ENCODE measurements around the gene CCNYL1. TPM values are rescaled to one million over a fixed set of nuclear protein-coding genes. Genes with fewer than 3 reads are reported as not detected.

The CCNYL1 gene
- total RNA-seq = 10 to 100 TPM; 10.9 to 27.0 (median 19.2) TPM

DNA sequence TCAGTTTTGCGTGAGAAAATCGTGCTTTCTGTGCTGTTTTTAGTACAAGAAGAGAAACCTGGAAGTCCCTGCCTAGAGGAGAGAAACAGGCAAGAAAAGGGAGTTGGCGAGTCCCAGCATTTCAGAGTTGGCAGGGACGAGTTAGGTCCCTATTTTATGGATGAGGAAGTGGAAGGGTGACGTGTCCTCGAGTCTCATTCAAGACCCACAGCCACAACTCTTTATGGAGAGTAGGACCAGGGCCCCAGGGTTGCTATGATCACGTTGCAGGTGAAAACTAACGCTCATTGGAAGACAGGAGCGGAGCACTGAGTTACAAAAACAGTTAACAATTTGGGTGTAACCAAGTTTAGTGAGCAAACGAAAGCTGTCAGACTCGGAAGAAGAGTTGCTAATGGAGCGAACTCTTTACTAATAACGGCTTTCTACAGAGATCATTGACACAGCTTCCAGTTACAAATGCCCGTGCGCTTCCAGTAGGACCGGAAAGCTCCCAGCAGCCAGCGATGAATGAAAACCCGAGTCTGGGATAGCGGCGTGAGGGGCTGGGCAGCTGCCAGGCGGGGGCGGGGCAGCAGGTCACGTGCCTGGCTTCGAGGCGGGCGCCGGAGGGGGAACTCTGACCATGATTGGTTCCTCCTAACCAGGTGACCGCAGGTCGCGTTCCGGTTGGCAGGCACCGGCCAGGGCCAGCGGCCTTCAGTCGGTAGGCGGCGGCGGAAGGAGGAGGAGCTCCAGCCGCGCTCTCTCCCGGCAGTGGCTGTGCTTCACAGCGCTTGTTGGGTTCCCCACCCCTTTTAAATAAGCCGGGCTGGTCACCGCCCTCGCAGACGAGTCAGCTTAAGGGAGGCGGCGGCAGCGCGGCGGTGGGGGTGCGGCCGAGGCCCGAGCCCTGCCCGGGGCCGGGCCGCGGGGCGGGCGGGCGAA, at the start of gene CCNYL1:
TSS of gene CCNYL1 (plus strand) at position 827 of the 927 bp plus-strand sequence. CDS start 257 bp downstream, outside the sequence.
- peak within 1 kb of the TSS; percentile 84 to 95 (median 92) for H3K27ac ChIP-seq
- peaks cover 4 to 22% (median 14%) of the 10 kb centered on the region in 4 donors for H3K4me1 ChIP-seq
- peak; percentile 99 to 100 for DNase-seq
- 0 to 1% methylated on average over 14 to 45 of the region's 60 CpGs for WGBS, 2 donors
- ATAC-seq (ENCODE audit: low FRiP score in 2 of 2) = peak; percentile 99 to 100
- H3K27me3 ChIP-seq = no peaks in the 10 kb centered on the region
- peak; percentile 36 to 98 for TF ChIP-seq POLR2AphosphoS5 (IDR thresholded peaks at IDR 0.05)
- TF ChIP-seq EP300 (IDR thresholded peaks at IDR 0.05) = no peak
- TF ChIP-seq POLR2A (IDR thresholded peaks at IDR 0.05) = peak in 3 of 4 donors; percentile 12 to 94 (median 90)
- TF ChIP-seq, protein P1, sequence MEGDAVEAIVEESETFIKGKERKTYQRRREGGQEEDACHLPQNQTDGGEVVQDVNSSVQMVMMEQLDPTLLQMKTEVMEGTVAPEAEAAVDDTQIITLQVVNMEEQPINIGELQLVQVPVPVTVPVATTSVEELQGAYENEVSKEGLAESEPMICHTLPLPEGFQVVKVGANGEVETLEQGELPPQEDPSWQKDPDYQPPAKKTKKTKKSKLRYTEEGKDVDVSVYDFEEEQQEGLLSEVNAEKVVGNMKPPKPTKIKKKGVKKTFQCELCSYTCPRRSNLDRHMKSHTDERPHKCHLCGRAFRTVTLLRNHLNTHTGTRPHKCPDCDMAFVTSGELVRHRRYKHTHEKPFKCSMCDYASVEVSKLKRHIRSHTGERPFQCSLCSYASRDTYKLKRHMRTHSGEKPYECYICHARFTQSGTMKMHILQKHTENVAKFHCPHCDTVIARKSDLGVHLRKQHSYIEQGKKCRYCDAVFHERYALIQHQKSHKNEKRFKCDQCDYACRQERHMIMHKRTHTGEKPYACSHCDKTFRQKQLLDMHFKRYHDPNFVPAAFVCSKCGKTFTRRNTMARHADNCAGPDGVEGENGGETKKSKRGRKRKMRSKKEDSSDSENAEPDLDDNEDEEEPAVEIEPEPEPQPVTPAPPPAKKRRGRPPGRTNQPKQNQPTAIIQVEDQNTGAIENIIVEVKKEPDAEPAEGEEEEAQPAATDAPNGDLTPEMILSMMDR (IDR thresholded peaks at IDR 0.05) = peak in 5 of 6 experiments; percentile 25 to 86 (median 73)
- peak within 1 kb of the TSS; percentile 71 to 97 (median 81) for H3K4me3 ChIP-seq
- H3K36me3 ChIP-seq = no peaks in the 10 kb centered on the region
- H3K9me3 ChIP-seq = no peaks in the 10 kb centered on the region

DNA sequence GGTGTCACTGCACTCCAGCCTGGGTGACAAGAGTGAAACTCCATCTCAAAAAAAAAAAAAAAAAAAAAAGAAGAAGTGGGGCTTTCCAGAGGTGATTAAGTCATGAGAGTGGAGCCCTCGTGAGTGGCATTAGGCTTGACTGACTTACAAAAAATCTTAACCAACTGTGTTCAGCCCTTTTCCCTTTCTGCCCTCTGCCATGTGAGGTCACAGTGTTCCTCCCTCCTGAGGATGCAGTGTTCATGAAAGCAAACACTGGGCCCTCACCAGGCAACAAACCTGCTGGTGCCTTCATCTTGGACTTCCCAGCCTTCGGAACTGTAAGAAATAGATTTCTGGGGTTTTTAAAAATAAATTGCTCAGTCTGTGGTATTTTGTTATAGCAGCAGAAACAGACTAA, 49.2 kb upstream of the CCNYL1 start:
- peak in 1 of 2 donors; percentile 61 for ATAC-seq (ENCODE audit: low FRiP score in 2 of 2)
- H3K9me3 ChIP-seq = no peaks in the 10 kb centered on the region
- H3K4me3 ChIP-seq = no peak overlapping the region
- H3K27ac ChIP-seq = no peak overlapping the region
- H3K36me3 ChIP-seq = no peaks in the 10 kb centered on the region
- 56 to 65% methylated on average over 2 of the region's 2 CpGs for WGBS, 2 donors
- no peaks in the 10 kb centered on the region for H3K27me3 ChIP-seq
- TF ChIP-seq POLR2A (IDR thresholded peaks at IDR 0.05) (no peak), POLR2AphosphoS5 (IDR thresholded peaks at IDR 0.05) (no peak), EP300 (IDR thresholded peaks at IDR 0.05) (no peak)
- TF ChIP-seq, protein P1 (IDR thresholded peaks at IDR 0.05) = no peak
- no peaks in the 10 kb centered on the region for H3K4me1 ChIP-seq
- peak in 1 of 2 donors; percentile 34 for DNase-seq

DNA sequence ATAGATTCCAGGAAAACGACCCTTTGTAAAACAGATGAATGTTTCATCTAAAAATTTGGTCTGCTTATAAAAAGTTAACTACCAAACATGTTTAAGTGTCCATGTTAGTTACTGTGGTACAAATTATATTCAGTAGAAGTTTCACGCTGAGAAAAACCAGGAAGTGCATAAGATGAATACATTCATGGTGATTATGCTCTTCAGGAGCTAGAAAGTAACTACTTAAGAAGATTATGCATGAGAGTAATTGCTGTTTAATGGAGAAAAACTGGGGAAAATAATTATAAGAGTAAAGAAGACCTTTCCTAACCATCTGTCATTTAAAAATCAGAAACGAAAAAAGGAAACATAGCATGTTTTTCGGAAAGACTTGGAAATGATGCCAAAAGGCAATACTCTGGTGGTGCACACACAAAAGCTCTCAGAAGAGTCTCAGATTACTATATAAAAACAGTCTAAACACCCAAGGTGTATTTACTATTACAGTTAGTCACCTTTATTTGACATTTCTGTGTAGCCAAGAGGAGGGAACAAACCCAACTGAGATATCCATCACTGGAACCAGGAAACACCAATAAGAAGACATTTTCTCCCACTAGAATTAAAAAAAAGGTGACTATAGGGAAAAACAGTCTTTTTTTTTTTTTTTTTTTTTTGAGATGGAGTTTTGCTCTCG, 47.4 kb upstream of the CCNYL1 start:
- H3K4me3 ChIP-seq = no peak overlapping the region
- WGBS, 2 donors = 52 to 57% methylated on average over 5 of the region's 5 CpGs
- H3K36me3 ChIP-seq = no peaks in the 10 kb centered on the region
- no peaks in the 10 kb centered on the region for H3K27me3 ChIP-seq
- no peak for ATAC-seq (ENCODE audit: low FRiP score in 2 of 2)
- H3K9me3 ChIP-seq = no peaks in the 10 kb centered on the region
- H3K4me1 ChIP-seq = no peaks in the 10 kb centered on the region
- TF ChIP-seq POLR2AphosphoS5 (IDR thresholded peaks at IDR 0.05) = no peak
- TF ChIP-seq, protein P1 (IDR thresholded peaks at IDR 0.05) = no peak
- no peak for TF ChIP-seq POLR2A (IDR thresholded peaks at IDR 0.05)
- DNase-seq = no peak
- H3K27ac ChIP-seq = no peak overlapping the region

DNA sequence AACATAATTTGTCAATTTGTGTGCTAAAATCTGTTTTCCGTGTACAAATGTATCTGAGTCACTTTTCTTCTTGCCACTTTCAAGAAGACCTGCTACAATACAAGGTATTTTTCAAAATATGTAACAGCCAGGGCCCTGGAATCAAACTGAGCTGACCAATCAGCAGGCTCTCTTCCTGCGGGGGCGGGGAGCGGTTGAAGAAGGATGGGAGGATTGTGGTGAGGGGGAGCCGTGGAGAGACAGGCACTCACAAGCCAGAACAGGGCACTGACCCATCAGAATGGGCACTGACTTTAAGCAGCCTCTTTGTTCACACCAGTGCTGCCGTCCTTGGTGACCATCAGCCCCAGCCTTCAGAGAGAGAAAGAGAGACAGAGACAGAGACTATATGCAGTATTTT, 40.6 kb upstream of the CCNYL1 start:
- H3K27ac ChIP-seq = no peak overlapping the region
- DNase-seq (no peak), ATAC-seq (ENCODE audit: low FRiP score in 2 of 2) (no peak)
- H3K36me3 ChIP-seq = no peaks in the 10 kb centered on the region
- no peak overlapping the region for H3K4me3 ChIP-seq
- H3K27me3 ChIP-seq = no peaks in the 10 kb centered on the region
- H3K9me3 ChIP-seq = no peaks in the 10 kb centered on the region
- no peak for TF ChIP-seq POLR2A (IDR thresholded peaks at IDR 0.05)
- TF ChIP-seq POLR2AphosphoS5 (IDR thresholded peaks at IDR 0.05) = no peak
- TF ChIP-seq, protein P1 (IDR thresholded peaks at IDR 0.05) = no peak
- TF ChIP-seq EP300 (IDR thresholded peaks at IDR 0.05) = no peak
- no peaks in the 10 kb centered on the region for H3K4me1 ChIP-seq
- 68 to 70% methylated on average over 6 of the region's 6 CpGs for WGBS, 2 donors
